Measurements from ENCODE around the gene CYTH3.

The CYTH3 gene

DNA sequence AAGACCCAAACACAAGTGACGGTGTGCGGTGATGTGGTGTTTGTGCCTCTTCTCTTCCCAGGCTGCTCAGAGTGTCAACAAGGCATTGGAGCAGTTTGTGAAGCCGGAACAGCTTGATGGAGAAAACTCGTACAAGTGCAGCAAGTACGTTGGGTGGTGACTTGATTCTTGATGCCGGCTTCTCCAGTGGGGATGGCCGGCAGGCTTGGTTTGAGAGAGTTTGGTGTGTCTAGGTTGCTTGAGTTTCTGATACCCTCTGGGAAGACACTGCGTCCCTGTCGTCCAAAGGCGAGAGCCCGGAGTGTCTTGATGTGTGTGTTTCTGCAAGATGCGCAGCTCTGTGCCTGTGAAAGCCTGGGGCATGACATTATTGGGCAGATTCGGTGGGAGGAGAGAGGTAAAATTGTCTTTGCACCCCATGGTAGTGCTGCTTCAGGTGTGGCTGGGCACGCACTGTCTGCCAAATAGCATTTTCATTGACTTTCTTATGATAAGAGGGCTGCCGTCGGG, 129.5 kb downstream of the CYTH3 start:
- no peak for DNase-seq

DNA sequence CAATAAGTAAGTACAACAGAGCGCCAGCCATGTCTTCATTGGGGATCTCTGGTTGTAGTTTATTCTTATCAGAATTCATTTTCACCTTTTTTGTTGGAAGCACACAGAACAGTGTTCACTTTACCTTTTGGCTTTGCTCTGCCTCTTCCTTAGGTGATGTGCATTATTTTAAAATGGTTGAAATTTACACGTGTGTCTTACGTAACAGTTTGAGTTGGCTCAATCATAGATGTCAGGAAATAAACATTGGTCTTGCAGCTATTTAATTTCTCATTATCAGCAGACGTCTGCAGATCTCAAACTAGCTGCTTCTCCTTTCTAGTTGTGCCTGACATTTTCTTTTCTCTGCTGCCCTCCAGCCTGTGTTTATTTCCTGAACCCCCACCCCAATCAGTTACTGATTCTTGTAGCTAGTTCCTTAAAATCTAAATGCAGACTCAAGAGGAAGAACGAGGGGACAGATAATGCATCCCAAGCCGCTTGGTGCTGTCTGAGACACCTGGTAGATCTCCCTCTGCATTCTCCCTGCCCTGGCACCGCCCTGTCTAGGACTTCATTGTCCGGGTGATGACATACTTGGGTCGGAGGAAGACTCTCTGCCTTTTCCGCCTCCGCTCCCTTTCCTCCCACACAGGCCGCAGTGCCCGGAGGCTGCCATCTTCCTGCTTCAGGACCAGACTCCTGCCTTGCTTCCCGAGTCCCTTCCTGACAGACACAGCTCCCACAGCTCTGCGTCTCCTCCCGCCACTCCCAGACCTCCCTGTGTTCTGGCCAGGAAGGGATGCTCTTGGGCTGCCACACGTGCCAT, 133.0 kb downstream of the CYTH3 start:
- no peak for DNase-seq

DNA sequence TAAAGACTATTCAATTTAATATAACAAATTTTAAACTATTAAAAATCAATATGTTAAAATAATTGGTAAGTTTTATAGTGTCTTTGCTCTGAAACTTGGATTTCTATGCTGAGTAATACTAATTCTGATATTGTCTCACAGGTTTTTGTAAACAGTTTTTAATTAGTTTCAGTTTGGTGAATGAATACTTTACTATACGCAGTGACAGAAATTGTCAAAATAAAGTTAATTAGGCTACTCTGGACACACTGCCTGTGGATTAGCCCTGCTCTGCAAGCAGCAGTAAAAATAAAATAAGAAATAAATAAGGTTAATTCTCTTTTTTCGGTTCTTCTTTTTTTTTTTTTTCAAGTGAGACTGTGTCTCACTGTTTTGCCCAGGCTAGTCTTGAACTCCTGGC, 135.9 kb downstream of the CYTH3 start:
- no peak for DNase-seq

DNA sequence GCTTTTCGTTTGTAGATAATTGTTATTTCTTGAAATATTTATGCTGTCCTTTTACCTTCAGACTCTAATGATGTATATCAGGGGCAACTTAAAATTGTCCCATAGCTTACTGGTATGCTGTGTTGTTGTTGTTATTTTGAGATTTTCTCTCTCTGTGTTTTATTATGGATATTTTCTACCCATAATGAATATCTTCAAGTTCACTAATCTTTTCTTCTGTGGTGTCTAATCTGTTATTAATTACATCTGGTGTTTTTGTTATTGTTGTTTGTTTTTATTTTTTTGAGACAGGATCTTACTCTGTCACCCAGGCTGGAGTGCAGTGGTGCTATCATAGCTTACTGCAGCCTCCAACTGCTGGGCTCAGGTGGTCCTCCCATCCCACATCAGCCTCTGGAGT, 139.2 kb downstream of the CYTH3 start:
- no peak for DNase-seq

DNA sequence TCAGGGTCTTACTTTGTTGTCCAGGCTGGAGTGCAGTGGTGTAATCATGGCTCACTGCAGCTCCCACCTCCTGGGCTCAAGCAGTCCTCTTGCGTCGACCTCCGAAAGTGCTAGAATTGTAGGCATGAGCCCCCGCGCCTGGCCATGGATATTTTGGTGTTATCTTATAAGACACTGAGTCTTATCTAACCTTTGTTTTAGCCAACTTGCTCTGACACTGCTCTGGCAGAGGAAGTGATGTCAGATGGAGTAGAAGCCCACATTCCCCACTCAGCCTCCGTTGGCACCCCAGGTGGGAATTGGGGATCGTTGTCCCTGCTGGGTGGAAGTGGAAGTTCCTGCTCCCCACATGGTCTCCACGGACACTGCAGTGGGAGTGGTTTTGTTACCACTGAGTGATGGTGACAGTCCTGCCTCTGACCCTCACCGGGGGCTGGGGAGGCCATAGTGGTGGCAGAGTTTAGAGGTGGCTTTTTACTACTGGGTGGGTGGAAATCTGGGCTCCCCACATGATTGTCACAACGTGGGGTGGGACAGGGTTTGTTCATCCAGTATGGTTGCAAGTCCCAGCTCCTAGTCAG, 142.3 kb downstream of the CYTH3 start:
- DNase-seq = no peak

DNA sequence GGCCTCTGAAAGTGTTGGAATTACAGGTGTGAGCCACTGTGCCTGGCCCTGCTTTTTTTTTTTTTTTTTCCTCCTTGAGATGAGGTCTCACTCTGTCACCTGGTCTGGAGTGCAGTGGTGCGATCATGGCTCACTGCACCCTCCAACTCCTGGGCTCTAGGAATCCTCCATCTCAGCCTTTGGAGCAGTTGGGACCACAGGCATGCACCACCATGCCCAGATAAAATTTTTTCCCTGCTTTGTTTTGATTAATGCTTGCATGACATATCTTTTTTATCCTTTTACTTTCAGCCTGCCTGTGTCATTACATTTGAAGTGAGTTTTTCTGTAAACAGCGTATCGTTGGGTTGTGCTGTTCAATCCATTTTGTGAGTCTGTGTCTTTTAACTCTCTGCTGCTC, 144.2 kb downstream of the CYTH3 start:
- DNase-seq = no peak

DNA sequence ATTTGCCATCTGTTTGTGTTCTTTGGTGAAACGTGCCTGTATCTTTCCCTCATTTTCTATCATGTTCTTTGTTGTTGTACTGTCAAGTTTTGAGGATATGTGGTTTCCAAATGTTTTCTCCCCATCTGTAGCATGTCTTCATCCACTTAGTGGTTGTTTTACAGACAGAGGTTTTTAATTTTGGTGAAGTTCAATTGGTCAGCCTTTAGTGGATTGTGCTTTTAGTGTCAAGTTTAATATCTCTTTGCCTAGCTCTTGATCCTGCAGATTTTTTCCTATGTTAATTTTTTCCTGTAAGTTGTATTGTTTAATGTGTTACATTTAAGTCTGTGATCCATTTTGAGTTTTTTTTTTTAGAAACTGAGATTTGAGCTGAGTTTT, 145.3 kb downstream of the CYTH3 start:
- no peak for DNase-seq

DNA sequence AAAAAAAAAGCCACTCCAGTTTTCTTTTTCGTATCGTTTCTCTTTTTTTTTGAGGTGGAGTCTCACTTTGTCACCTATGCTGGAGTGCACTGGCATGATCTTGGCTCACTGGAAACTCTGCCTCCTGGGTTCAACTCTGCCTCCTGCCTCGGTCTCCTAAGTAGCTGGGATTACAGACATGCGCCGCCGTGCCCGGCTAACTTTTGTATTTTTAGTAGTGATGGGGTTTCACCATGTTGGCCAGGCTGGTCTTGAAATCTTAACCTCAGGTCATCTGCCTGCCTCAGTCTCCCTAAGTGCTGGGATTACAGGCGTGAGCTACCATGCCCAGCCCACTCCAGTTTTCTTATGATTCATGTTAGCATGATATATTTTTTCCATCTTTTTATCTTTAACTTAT, 148.6 kb downstream of the CYTH3 start:
- DNase-seq = no peak

DNA sequence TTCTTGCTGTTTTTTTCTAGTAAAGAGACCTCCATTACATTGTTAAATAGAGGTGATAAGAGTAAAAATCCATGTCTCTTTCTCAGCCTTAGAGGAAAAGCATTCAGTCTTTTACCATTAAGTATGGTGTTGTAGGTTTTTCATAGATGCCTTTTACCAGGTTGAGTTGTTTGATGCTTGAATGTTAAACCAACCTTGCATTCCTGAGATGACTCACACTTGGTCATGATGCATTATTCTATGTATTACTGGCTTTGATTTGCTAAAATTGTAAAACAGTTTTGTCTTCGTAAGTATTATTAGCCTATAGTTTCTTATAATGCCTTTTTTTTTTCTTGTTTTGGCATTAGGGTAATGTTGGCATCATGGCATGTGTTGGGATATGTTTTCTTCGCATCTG, 151.3 kb downstream of the CYTH3 start:
- DNase-seq = no peak

DNA sequence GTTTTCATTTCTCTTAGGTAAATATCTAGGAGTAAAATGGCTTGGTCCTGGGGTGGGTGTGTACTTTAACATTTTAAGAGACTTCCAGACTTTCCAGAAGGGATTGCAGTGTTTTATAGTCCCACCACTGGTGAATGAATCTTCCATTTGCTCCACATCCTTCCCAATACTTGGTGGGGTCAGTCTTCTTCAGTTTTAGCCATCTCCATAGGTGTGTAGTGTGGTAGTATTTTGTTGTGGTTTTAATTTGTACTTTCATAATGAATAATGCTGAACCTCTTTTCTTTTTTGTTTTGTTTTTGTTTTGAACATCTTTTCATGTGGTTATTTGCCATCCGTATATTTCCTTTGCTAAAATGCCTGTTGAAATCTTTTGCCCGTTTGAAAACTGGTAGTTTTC, 154.9 kb downstream of the CYTH3 start:
- DNase-seq = no peak

DNA sequence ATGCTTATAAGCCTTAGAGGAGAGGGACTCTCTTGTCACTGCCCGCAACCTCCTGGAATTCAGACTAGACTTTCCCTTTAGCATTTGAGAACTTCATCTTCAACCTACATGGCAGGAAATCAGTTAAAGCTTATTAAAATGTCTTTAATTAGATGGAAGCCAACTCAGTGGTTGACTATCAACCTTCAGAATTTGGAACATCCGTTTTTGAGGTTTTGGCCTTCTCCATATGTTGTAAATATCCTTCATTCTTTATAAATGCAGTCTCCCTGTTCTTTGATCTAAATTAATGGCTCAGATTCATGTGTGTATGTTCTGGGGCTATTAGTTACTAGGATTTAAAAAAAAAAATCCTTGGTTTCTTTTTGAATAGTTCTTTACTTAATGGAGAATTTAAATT, 156.2 kb downstream of the CYTH3 start:
- DNase-seq = no peak
